SK-N-MC (cell line): ENCODE measurements around the gene CMIP.

Source experiments
- FOXP2 ChIP-seq: optimal IDR thresholded peaks from 2 replicates; pipeline ENCODE3; 2011; ENCODE audit warnings: mild to moderate bottlenecking, moderate library complexity; ENCODE audit not compliant: insufficient read depth; ENCODE audit errors: extremely low read length, control extremely low read depth
- POLR2AphosphoS5 ChIP-seq: IDR thresholded peaks from 2 replicates; pipeline ENCODE4 v1.6.1; 2012; ENCODE audit warnings: mild to moderate bottlenecking, low read depth, low read length, borderline replicate concordance

- TF ChIP-seq POLR2AphosphoS5: no peak
- TF ChIP-seq FOXP2: no peak
These were observed 103.9 kb downstream of the CMIP start for GRCh38 chr16:81548551-81548875.
